ENCODE data around the gene C6orf120. TPM values are rescaled to one million over a fixed set of nuclear protein-coding genes. Genes with fewer than 3 reads are reported as not detected.

C6orf120 gene
- total RNA-seq, 1 experiment from 2014 or later: 31.5 TPM

DNA sequence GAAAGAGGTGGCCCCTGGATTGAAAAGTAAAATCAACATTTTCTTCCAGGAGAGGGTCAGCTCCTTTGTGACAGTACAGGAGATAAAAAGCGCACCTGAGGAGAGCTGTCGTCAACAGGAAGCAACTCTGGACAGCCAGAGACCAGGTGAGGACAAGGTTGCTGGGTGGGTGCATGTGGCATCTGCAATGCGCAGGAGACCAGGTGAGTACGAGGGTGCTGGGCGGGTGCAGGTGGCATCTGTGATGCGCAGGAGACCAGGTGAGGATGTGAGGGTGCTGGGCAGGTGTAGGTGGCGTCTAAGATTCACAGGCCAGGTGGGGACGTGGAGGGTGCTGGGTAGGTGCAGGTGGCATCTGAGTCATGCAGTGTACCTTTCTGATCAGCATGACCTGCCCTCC, 38.5 kb upstream of the C6orf120 start:
- POLR2A ChIA-PET: no interaction called here
- CTCF ChIA-PET: no interaction called here
- BruUV-seq (replicated peaks): no TSS peak

GRCh38 chr6:169664227-169664626, 37.7 kb upstream of the C6orf120 start:
- Histone ChIP-seq H3K9me3 (ENCODE audit: control insufficient read depth, insufficient read depth, low read depth, low read length) (no peaks in the 10 kb centered on the region), H3K4me3 (ENCODE audit: low read depth in 2 of 2, low read length in 2 of 2) (no peak overlapping the region), H3K36me3 (ENCODE audit: control insufficient read depth, insufficient read depth, low read length) (peaks cover 12% of the 10 kb centered on the region), H3K27ac (ENCODE audit: low read length) (no peak overlapping the region), H3K27me3 (ENCODE audit: control insufficient read depth, insufficient read depth, low read length) (no peaks in the 10 kb centered on the region), H3K4me1 (ENCODE audit: control insufficient read depth, insufficient read depth, low read length) (no peaks in the 10 kb centered on the region)
- intact Hi-C loops (cut with micrococcal nuclease; ENCODE audit: unreplicated experiment): no loop called here
- POLR2A ChIA-PET: no interaction called here
- in situ Hi-C loops (cut with HindIII; ENCODE audit: low pct_unique_long_range_greater_than_20kb, low sequenced_read_pairs): no loop called here
- ATAC-seq (no peak), DNase-seq (ENCODE audit: low read depth, low spot score) (no peak)
- CTCF ChIA-PET: no interaction called here
- BruUV-seq (replicated peaks): no TSS peak
- TF ChIP-seq SIN3A (IDR thresholded peaks at IDR 0.05; ENCODE audit: borderline replicate concordance, insufficient read depth, low read depth, low read length) (no peak), REST (IDR thresholded peaks at IDR 0.05; ENCODE audit: insufficient read depth in 1 of 2, low read depth in 2 of 2, low read length in 1 of 2) (no peak), POLR2AphosphoS5 (IDR thresholded peaks at IDR 0.05; ENCODE audit: low read depth, low read length) (no peak), TCF7L2 (IDR thresholded peaks at IDR 0.05; ENCODE audit: low read depth, low read length) (no peak)
- TF ChIP-seq, protein P1, sequence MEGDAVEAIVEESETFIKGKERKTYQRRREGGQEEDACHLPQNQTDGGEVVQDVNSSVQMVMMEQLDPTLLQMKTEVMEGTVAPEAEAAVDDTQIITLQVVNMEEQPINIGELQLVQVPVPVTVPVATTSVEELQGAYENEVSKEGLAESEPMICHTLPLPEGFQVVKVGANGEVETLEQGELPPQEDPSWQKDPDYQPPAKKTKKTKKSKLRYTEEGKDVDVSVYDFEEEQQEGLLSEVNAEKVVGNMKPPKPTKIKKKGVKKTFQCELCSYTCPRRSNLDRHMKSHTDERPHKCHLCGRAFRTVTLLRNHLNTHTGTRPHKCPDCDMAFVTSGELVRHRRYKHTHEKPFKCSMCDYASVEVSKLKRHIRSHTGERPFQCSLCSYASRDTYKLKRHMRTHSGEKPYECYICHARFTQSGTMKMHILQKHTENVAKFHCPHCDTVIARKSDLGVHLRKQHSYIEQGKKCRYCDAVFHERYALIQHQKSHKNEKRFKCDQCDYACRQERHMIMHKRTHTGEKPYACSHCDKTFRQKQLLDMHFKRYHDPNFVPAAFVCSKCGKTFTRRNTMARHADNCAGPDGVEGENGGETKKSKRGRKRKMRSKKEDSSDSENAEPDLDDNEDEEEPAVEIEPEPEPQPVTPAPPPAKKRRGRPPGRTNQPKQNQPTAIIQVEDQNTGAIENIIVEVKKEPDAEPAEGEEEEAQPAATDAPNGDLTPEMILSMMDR (IDR thresholded peaks at IDR 0.05): no peak

More for the DNA sequence above, 38.5 kb upstream of the C6orf120 start:
- Histone ChIP-seq H3K4me1 (ENCODE audit: control insufficient read depth, insufficient read depth, low read length) (no peaks in the 10 kb centered on the region), H3K36me3 (ENCODE audit: control insufficient read depth, insufficient read depth, low read length) (peaks cover 10% of the 10 kb centered on the region), H3K9me3 (ENCODE audit: control insufficient read depth, insufficient read depth, low read depth, low read length) (no peaks in the 10 kb centered on the region), H3K4me3 (ENCODE audit: low read depth in 2 of 2, low read length in 2 of 2) (no peak overlapping the region), H3K27ac (ENCODE audit: low read length) (no peak overlapping the region), H3K27me3 (ENCODE audit: control insufficient read depth, insufficient read depth, low read length) (no peaks in the 10 kb centered on the region)
- in situ Hi-C loops (cut with HindIII; ENCODE audit: low pct_unique_long_range_greater_than_20kb, low sequenced_read_pairs) (no loop called here), intact Hi-C loops (cut with micrococcal nuclease; ENCODE audit: unreplicated experiment) (no loop called here)
- TF ChIP-seq TCF7L2 (IDR thresholded peaks at IDR 0.05; ENCODE audit: low read depth, low read length) (no peak), POLR2AphosphoS5 (IDR thresholded peaks at IDR 0.05; ENCODE audit: low read depth, low read length) (no peak), SIN3A (IDR thresholded peaks at IDR 0.05; ENCODE audit: borderline replicate concordance, insufficient read depth, low read depth, low read length) (no peak), REST (IDR thresholded peaks at IDR 0.05; ENCODE audit: insufficient read depth in 1 of 2, low read depth in 2 of 2, low read length in 1 of 2) (no peak)
- TF ChIP-seq, protein P1 (IDR thresholded peaks at IDR 0.05): no peak
- ATAC-seq (no peak), DNase-seq (ENCODE audit: low read depth, low spot score) (no peak)

Measured in Panc1 (cell line).